ENCODE data around the gene ADSS2. TPM values are rescaled to one million over a fixed set of nuclear protein-coding genes. Genes with fewer than 3 reads are reported as not detected.
"Not testable (repeated sequence)": the region's sequence is repeated elsewhere in the genome, so short reads cannot be mapped to it uniquely, and the experiment has no call there.

Gene ADSS2
- total and polyA plus RNA-seq, 2 donors (not counting 3 experiments of a cell fraction or from before 2014, with no cell fraction given) = 35.5 to 90.6 TPM

GRCh38 chr1:244484971-244485370, 33.3 kb upstream of the ADSS2 start:
- dilution Hi-C loops (cut with MboI; ENCODE audit: extremely low pct_ligation_motif_present, low sequenced_read_pairs); H3K27me3 ChIP-seq (ENCODE audit: control insufficient read depth in 2 of 2, insufficient read depth in 2 of 2, low read length in 2 of 2); intact Hi-C loops (cut with micrococcal nuclease); H3K27ac ChIP-seq (ENCODE audit: insufficient read depth, low read depth, low read length); CTCF ChIA-PET; POLR2A ChIA-PET; DNase-seq (ENCODE audit: low read depth, low spot score); H3K4me3 ChIP-seq (replicated peaks in 1 of 3; ENCODE audit: insufficient read depth in 1 of 3, low read depth in 1 of 3, low read length in 3 of 3); H3K9me1 ChIP-seq (replicated peaks; ENCODE audit: control insufficient read depth, extremely low read depth, insufficient read depth, low read length); H3K4me1 ChIP-seq (ENCODE audit: control insufficient read depth, extremely low read depth, insufficient read depth, low read length); H4K20me1 ChIP-seq (replicated peaks; ENCODE audit: control insufficient read depth, extremely low read depth, insufficient read depth, low read length); H3K4me2 ChIP-seq (ENCODE audit: insufficient read depth, low read length); H3K36me3 ChIP-seq (ENCODE audit: control insufficient read depth in 2 of 2, extremely low read depth in 1 of 2, insufficient read depth in 2 of 2, low read length in 2 of 2); H3K9me3 ChIP-seq (replicated peaks; ENCODE audit: control insufficient read depth, insufficient read depth, low read length); H3K9ac ChIP-seq (replicated peaks; ENCODE audit: extremely low read depth, insufficient read depth, low read length); H2AFZ ChIP-seq (ENCODE audit: low read depth, low read length); H3K79me2 ChIP-seq (ENCODE audit: control insufficient read depth, insufficient read depth, low read length); BruUV-seq (replicated peaks); FAIRE-seq: not testable (repeated sequence)

GRCh38 chr1:244473059-244473605, 21.4 kb upstream of the ADSS2 start:
- no peak overlapping the region for H2AFZ ChIP-seq (ENCODE audit: low read depth, low read length)
- CTCF ChIA-PET = no interaction called here
- H3K9ac ChIP-seq (replicated peaks; ENCODE audit: extremely low read depth, insufficient read depth, low read length) = no peak overlapping the region
- no peaks in the 10 kb centered on the region for H3K79me2 ChIP-seq (ENCODE audit: control insufficient read depth, insufficient read depth, low read length)
- TF ChIP-seq POLR2A (IDR thresholded peaks at IDR 0.05; ENCODE audit: low read depth, low read length) (no peak), JUN (IDR thresholded peaks at IDR 0.05; ENCODE audit: borderline replicate concordance, insufficient read depth, insufficient read length, low read depth) (no peak), EZH2 (IDR thresholded peaks at IDR 0.05; ENCODE audit: borderline replicate concordance, low read depth, low read length, severe bottlenecking) (no peak), FOS (IDR thresholded peaks at IDR 0.05; ENCODE audit: borderline replicate concordance, insufficient read depth, low read length) (no peak), GATA2 (IDR thresholded peaks at IDR 0.05; ENCODE audit: insufficient read depth, insufficient read length, low read depth, low read length) (no peak), MYC (IDR thresholded peaks at IDR 0.05; ENCODE audit: low read depth, low read length) (no peak), MAX (IDR thresholded peaks at IDR 0.05; ENCODE audit: insufficient read depth, insufficient read length) (no peak)
- TF ChIP-seq, protein P1, sequence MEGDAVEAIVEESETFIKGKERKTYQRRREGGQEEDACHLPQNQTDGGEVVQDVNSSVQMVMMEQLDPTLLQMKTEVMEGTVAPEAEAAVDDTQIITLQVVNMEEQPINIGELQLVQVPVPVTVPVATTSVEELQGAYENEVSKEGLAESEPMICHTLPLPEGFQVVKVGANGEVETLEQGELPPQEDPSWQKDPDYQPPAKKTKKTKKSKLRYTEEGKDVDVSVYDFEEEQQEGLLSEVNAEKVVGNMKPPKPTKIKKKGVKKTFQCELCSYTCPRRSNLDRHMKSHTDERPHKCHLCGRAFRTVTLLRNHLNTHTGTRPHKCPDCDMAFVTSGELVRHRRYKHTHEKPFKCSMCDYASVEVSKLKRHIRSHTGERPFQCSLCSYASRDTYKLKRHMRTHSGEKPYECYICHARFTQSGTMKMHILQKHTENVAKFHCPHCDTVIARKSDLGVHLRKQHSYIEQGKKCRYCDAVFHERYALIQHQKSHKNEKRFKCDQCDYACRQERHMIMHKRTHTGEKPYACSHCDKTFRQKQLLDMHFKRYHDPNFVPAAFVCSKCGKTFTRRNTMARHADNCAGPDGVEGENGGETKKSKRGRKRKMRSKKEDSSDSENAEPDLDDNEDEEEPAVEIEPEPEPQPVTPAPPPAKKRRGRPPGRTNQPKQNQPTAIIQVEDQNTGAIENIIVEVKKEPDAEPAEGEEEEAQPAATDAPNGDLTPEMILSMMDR (IDR thresholded peaks at IDR 0.05; ENCODE audit: extremely low read depth in 1 of 2, insufficient read depth in 1 of 2, low read depth in 1 of 2, low read length in 2 of 2) = no peak
- DNase-seq (ENCODE audit: low read depth, low spot score) (no peak), FAIRE-seq (no peak)
- POLR2A ChIA-PET = no interaction called here
- no peak overlapping the region for H3K4me3 ChIP-seq (replicated peaks in 1 of 3; ENCODE audit: insufficient read depth in 1 of 3, low read depth in 1 of 3, low read length in 3 of 3)
- no peaks in the 10 kb centered on the region for H3K36me3 ChIP-seq (ENCODE audit: control insufficient read depth in 2 of 2, extremely low read depth in 1 of 2, insufficient read depth in 2 of 2, low read length in 2 of 2)
- no peaks in the 10 kb centered on the region for H3K9me1 ChIP-seq (replicated peaks; ENCODE audit: control insufficient read depth, extremely low read depth, insufficient read depth, low read length)
- no peaks in the 10 kb centered on the region for H3K9me3 ChIP-seq (replicated peaks; ENCODE audit: control insufficient read depth, insufficient read depth, low read length)
- no peaks in the 10 kb centered on the region for H3K4me1 ChIP-seq (ENCODE audit: control insufficient read depth, extremely low read depth, insufficient read depth, low read length)
- H4K20me1 ChIP-seq (replicated peaks; ENCODE audit: control insufficient read depth, extremely low read depth, insufficient read depth, low read length) = no peaks in the 10 kb centered on the region
- no peak overlapping the region for H3K4me2 ChIP-seq (ENCODE audit: insufficient read depth, low read length)
- BruUV-seq (replicated peaks) = no TSS peak
- H3K27me3 ChIP-seq (ENCODE audit: control insufficient read depth in 2 of 2, insufficient read depth in 2 of 2, low read length in 2 of 2) = no peaks in the 10 kb centered on the region
- intact Hi-C loops (cut with micrococcal nuclease) (no loop called here), dilution Hi-C loops (cut with MboI; ENCODE audit: extremely low pct_ligation_motif_present, low sequenced_read_pairs) (no loop called here)
- H3K27ac ChIP-seq (ENCODE audit: insufficient read depth, low read depth, low read length) = no peak overlapping the region
